HAP-1 (cell line): ENCODE data around the gene AMOTL1.
A peak's percentile ranks its signal among the peaks of the same experiment; 100 is the strongest.
"Not testable (repeated sequence)": the region's sequence is repeated elsewhere in the genome, so short reads cannot be mapped to it uniquely, and the experiment has no call there.

ENCODE experiments used
- DNase-seq, 2 experiments: peaks; one replicate each; pipeline ENCODE4 v3.0.0-alpha.2; 2016 to 2020; ENCODE audit warnings: low spot score in 2 of 2
- H3K27me3 ChIP-seq: fragments of 250-450 bp; sonication (Bioruptor Pico); 2 replicates; pipeline ENCODE4 v1.5.1; 2020; ENCODE audit warnings: low read depth, mild to moderate bottlenecking, moderate library complexity
- H3K36me3 ChIP-seq: fragments of 250-450 bp; sonication (Bioruptor Pico); replicated peaks from 2 replicates; pipeline ENCODE4 v1.5.1; 2020; ENCODE audit warnings: mild to moderate bottlenecking
- H3K4me1 ChIP-seq: fragments of 250-450 bp; sonication (Bioruptor Pico); 2 replicates; pipeline ENCODE4 v1.5.1; 2020; ENCODE audit warnings: mild to moderate bottlenecking
- H3K4me3 ChIP-seq: fragments of 250-450 bp; sonication (Bioruptor Pico); 2 replicates; pipeline ENCODE4 v1.5.1; 2020; ENCODE audit warnings: mild to moderate bottlenecking, moderate library complexity
- H3K9me3 ChIP-seq: fragments of 250-450 bp; sonication (Bioruptor Pico); 2 replicates; pipeline ENCODE4 v1.5.1; 2020; ENCODE audit warnings: mild to moderate bottlenecking, moderate library complexity
- in situ Hi-C: fragments of 300-500 bp; cut with MboI; formaldehyde crosslinking; loops from 3 replicates; pipeline ENCODE4 v1.14.3; 2020; ENCODE audit warnings: low sequenced_read_pairs, inconsistent platforms, mixed read lengths

The AMOTL1 gene

GRCh38 chr11:94897330-94897768 lies 129.2 kb downstream of the AMOTL1 start:
- H3K4me3 ChIP-seq = no peak overlapping the region
- H3K27me3 ChIP-seq = no peaks in the 10 kb centered on the region
- H3K9me3 ChIP-seq = no peaks in the 10 kb centered on the region
- H3K36me3 ChIP-seq = no peaks in the 10 kb centered on the region
- in situ Hi-C loops = loop anchor here (25.0 kb wide), 1 partner anchor 285 kb away; no protein-coding TSS in a partner anchor
- no peaks in the 10 kb centered on the region for H3K4me1 ChIP-seq
- DNase-seq = peak; percentile 38 to 65

- in situ Hi-C loops = no loop called here
- no peak for DNase-seq
Measured at GRCh38 chr11:94907226-94907625, 139.1 kb downstream of the AMOTL1 start.

GRCh38 chr11:94909371-94909820 lies 141.2 kb downstream of the AMOTL1 start:
- H3K36me3 ChIP-seq = no peaks in the 10 kb centered on the region
- no peaks in the 10 kb centered on the region for H3K4me1 ChIP-seq
- H3K27me3 ChIP-seq = no peaks in the 10 kb centered on the region
- H3K9me3 ChIP-seq = no peaks in the 10 kb centered on the region
- in situ Hi-C loops = no loop called here
- H3K4me3 ChIP-seq = no peak overlapping the region
- no peak for DNase-seq

More at GRCh38 chr11:94907226-94907625, 139.1 kb downstream of the AMOTL1 start:
- Histone ChIP-seq H3K36me3 (no peaks in the 10 kb centered on the region), H3K9me3 (no peaks in the 10 kb centered on the region), H3K4me3 (no peak overlapping the region), H3K4me1 (no peaks in the 10 kb centered on the region), H3K27me3 (no peaks in the 10 kb centered on the region)

- H3K27me3 ChIP-seq = no peaks in the 10 kb centered on the region
- no peak overlapping the region for H3K4me3 ChIP-seq
- H3K9me3 ChIP-seq = no peaks in the 10 kb centered on the region
- H3K36me3 ChIP-seq = no peaks in the 10 kb centered on the region
- no peak for DNase-seq
- in situ Hi-C loops = no loop called here
- H3K4me1 ChIP-seq = no peaks in the 10 kb centered on the region
Measured at GRCh38 chr11:94910270-94910669, 142.1 kb downstream of the AMOTL1 start.

- in situ Hi-C loops = no loop called here
- H3K27me3 ChIP-seq = no peaks in the 10 kb centered on the region
- no peak for DNase-seq
- H3K9me3 ChIP-seq = no peaks in the 10 kb centered on the region
- H3K4me3 ChIP-seq = no peak overlapping the region
- no peaks in the 10 kb centered on the region for H3K4me1 ChIP-seq
- no peaks in the 10 kb centered on the region for H3K36me3 ChIP-seq
Measured at GRCh38 chr11:94910779-94911178, 142.6 kb downstream of the AMOTL1 start.

GRCh38 chr11:94912806-94913205 lies 144.7 kb downstream of the AMOTL1 start:
- H3K36me3 ChIP-seq = no peaks in the 10 kb centered on the region
- in situ Hi-C loops = no loop called here

GRCh38 chr11:94913718-94914394 lies 145.7 kb downstream of the AMOTL1 start:
- in situ Hi-C loops, DNase-seq: not testable (repeated sequence)

More at GRCh38 chr11:94912806-94913205, 144.7 kb downstream of the AMOTL1 start:
- Histone ChIP-seq H3K4me1 (no peaks in the 10 kb centered on the region), H3K27me3 (no peaks in the 10 kb centered on the region), H3K4me3 (no peak overlapping the region), H3K9me3 (no peaks in the 10 kb centered on the region)
- no peak for DNase-seq

GRCh38 chr11:94920311-94920710 lies 152.2 kb downstream of the AMOTL1 start:
- DNase-seq = no peak
- Histone ChIP-seq H3K4me3 (no peak overlapping the region), H3K4me1 (no peaks in the 10 kb centered on the region), H3K27me3 (no peaks in the 10 kb centered on the region), H3K36me3 (no peaks in the 10 kb centered on the region), H3K9me3 (no peaks in the 10 kb centered on the region)
- in situ Hi-C loops = no loop called here

More at GRCh38 chr11:94913718-94914394, 145.7 kb downstream of the AMOTL1 start:
- H3K4me1 ChIP-seq, H3K9me3 ChIP-seq, H3K4me3 ChIP-seq, H3K36me3 ChIP-seq, H3K27me3 ChIP-seq: not testable (repeated sequence)

GRCh38 chr11:94922321-94923003 lies 154.3 kb downstream of the AMOTL1 start:
- no peak for DNase-seq
- in situ Hi-C loops = no loop called here
- H3K4me1 ChIP-seq = no peaks in the 10 kb centered on the region
- H3K27me3 ChIP-seq = no peaks in the 10 kb centered on the region
- H3K9me3 ChIP-seq = no peaks in the 10 kb centered on the region
- no peak overlapping the region for H3K4me3 ChIP-seq
- H3K36me3 ChIP-seq = no peaks in the 10 kb centered on the region

GRCh38 chr11:94923004-94923334 lies 154.8 kb downstream of the AMOTL1 start:
- no peaks in the 10 kb centered on the region for H3K9me3 ChIP-seq
- no peaks in the 10 kb centered on the region for H3K36me3 ChIP-seq
- no peaks in the 10 kb centered on the region for H3K27me3 ChIP-seq
- no peak overlapping the region for H3K4me3 ChIP-seq
- no peak for DNase-seq
- no peaks in the 10 kb centered on the region for H3K4me1 ChIP-seq
- in situ Hi-C loops = no loop called here

- H3K4me1 ChIP-seq = no peaks in the 10 kb centered on the region
- no peak overlapping the region for H3K4me3 ChIP-seq
- no peaks in the 10 kb centered on the region for H3K27me3 ChIP-seq
- H3K36me3 ChIP-seq = no peaks in the 10 kb centered on the region
- no peaks in the 10 kb centered on the region for H3K9me3 ChIP-seq
- no peak for DNase-seq
- in situ Hi-C loops = no loop called here
Measured at GRCh38 chr11:94924171-94924572, 156.0 kb downstream of the AMOTL1 start.

GRCh38 chr11:94924612-94925011 lies 156.5 kb downstream of the AMOTL1 start:
- H3K36me3 ChIP-seq = no peaks in the 10 kb centered on the region
- H3K4me1 ChIP-seq = no peaks in the 10 kb centered on the region
- H3K27me3 ChIP-seq = no peaks in the 10 kb centered on the region
- H3K4me3 ChIP-seq = no peak overlapping the region
- no peaks in the 10 kb centered on the region for H3K9me3 ChIP-seq
- no peak for DNase-seq
- in situ Hi-C loops = no loop called here

GRCh38 chr11:94925422-94926270 lies 157.5 kb downstream of the AMOTL1 start:
- in situ Hi-C loops = no loop called here
- H3K4me1 ChIP-seq = no peaks in the 10 kb centered on the region
- no peaks in the 10 kb centered on the region for H3K36me3 ChIP-seq
- no peaks in the 10 kb centered on the region for H3K9me3 ChIP-seq
- H3K27me3 ChIP-seq = no peaks in the 10 kb centered on the region
- H3K4me3 ChIP-seq = no peak overlapping the region
- no peak for DNase-seq

- H3K27me3 ChIP-seq = no peaks in the 10 kb centered on the region
- no peak overlapping the region for H3K4me3 ChIP-seq
- no peaks in the 10 kb centered on the region for H3K4me1 ChIP-seq
- no peak for DNase-seq
- H3K9me3 ChIP-seq = no peaks in the 10 kb centered on the region
- in situ Hi-C loops = no loop called here
- no peaks in the 10 kb centered on the region for H3K36me3 ChIP-seq
Measured at GRCh38 chr11:94926271-94926625, 158.1 kb downstream of the AMOTL1 start.
